CD4-positive, alpha-beta T cell treated with Interleukin-4 for 4 hours (primary cell): ENCODE data around the gene AOX1.
A peak's percentile ranks its signal among the peaks of the same experiment; 100 is the strongest.
"Not testable (repeated sequence)": the region's sequence is repeated elsewhere in the genome, so short reads cannot be mapped to it uniquely, and the experiment has no call there.

Experiments used
- DNase-seq: peaks from one replicate; pipeline ENCODE4 v3.0.0-alpha.2; 2020

AOX1 gene

DNA sequence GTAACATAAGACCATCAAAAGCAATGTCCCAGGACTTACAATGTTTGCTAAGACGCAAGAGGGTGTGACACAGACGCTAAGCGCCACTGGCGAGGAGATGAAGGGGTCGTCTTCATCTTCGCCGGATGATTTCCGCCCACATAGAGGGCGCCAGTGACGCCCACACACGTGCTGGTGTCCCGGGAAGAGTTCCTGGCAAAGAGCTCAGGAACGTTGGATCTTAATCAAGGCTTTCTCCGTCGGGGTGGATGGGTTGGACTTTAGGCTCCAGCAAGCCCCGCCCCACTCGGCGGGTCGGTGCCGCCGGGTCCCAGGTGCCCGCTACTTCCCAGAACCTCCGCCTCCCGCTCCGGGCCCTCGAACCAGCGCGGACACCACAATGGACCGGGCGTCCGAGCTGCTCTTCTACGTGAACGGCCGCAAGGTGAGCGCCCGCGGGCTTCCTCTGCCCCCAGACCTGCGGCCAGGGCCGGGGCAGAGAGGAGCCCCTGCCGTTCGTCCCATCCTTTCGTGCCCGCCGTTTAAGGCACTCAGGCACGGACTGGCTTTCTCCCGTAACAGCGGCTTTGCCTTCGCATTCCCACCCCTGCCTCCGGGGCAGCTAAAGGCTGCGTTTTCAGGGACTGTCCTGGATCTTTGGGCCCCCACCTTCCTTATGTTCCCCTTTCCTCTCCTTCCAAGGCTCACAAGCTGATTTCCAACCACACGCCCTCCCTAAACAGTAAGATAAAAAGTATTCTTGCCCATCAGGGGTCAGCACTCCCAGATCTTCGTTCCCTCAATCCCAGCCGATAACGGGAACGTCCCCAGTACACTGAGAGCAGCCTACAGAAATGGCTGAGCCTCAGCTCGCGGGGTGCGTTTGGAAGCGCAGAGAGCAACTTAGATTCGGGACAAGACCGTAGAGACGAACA is at the start of gene AOX1:
AOX1 (plus strand) TSS at position 285 of the 914 bp plus-strand sequence; CDS start at position 380, 95 bp downstream.
- no peak for DNase-seq

GRCh38 chr2:200538139-200538538 is 47.7 kb upstream of the AOX1 start:
- no peak for DNase-seq

GRCh38 chr2:200540793-200541192 is 45.0 kb upstream of the AOX1 start:
- no peak for DNase-seq

DNA sequence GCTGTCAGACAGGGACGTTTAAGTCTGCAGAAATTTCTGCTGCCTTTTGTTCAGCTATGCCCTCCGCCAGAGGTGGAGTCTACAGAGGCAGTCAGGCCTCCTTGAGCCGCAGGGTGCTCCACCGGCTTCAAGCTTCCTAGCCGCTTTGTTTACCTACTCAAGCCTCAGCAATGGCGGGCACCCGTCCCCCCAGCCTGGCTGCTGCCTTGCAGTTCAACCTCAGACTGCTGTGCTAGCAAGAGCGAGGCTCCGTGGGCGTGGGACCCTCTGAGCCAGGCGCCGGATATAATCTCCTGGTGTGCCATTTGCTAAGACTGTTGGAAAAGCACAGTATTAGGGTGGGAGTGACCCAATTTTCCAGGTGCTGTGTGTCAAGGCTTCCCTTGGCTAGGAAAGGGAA is 19.2 kb upstream of the AOX1 start:
- not testable (repeated sequence) for DNase-seq

DNA sequence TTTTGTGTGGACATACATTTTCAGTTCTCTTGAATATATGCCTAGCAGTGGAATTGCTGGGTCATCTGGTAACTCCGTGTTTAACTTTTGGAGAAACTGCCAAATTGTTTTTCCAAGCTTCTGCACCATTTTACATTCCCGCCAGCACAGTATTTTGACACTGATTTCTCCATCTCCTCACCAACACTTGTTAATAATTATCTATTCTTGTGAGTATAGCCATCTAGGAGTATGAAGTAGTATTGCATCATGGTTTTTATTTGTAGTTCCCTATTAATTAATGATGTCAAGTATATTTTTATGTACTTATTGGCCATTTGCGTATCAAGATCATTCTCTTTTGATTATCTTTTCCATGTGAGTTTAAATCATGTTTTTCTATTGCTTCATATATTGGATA is 17.9 kb upstream of the AOX1 start:
- DNase-seq, result no peak

- peak; percentile 25 for DNase-seq
Observed at GRCh38 chr2:200575957-200576356, 9.9 kb upstream of the AOX1 start.

DNA sequence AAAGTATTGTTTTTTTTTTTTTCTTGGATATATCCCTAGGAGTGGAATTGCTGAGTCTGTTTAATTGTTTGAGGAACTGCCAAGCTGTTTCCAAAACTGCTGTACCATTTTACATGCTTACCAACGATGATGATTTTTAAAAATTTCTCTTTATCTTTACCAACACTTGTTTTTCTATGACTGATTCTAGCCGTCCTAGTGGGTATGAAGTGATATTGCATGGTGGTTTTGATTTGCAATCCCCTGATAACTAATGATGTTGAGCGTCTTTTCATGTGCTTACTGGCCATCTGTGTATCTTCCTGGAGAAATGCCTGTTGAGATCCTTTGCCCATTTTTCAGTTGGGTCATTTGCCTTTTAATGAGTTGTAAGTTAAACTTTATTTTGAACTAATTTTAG is 8.8 kb upstream of the AOX1 start:
- DNase-seq, result no peak

GRCh38 chr2:200578778-200579177 is 7.0 kb upstream of the AOX1 start:
- DNase-seq, result peak; percentile 15

- no peak for DNase-seq
Observed at GRCh38 chr2:200584639-200585038, 1.2 kb upstream of the AOX1 start.

DNA sequence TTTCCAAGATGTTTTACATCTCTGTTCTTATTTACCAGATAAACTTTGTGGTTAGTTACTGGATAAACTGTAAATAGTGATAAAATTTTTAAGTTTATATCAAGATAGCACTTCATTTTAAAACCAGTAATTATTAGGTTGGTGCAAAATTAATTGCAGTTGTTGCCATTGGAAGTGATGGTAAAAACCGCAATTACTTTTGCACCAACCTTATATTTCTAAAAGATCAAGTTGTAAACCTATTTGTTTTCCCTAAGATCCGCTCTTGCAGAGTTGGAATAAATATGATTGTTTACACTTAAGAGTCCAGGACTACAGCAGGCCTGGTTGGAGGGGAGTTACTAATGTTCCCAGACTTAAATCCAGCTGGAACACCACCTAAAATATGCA is 479 bp upstream of the AOX1 start:
- no peak for DNase-seq

- DNase-seq, result no peak
Observed at GRCh38 chr2:200586644-200586975, 796 bp downstream of the AOX1 start.

DNA sequence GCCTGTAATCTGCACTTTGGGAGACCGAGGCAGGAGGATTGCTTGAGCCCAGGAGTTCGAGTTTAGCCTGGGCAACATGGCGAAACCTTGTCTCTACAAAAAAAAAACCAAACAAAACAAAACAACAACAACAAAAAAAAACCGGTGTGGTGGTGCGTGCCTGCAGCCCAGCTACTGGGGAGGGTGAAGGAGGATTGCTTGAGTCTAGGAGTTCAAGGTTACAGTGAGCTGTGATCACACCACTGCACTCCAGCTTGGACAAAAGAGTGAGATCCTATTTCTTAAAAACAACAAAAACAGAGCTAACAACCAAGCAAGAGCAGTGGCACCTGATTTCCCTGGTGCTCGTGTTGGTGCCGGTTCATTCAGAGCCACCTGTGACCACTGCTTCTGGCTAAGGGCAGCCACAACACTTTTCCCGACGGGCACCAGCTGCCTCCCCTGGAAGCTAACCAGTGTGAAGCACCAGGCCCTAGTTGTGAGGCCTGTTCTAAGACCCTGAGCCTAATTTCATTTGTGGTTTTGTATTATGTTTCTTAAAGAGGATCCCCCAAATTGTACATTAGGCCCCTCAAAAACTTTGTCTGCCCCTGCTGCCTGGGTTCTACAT is 1.3 kb downstream of the AOX1 start:
- DNase-seq, result no peak

GRCh38 chr2:200588076-200588678 is 2.4 kb downstream of the AOX1 start:
- no peak for DNase-seq

DNA sequence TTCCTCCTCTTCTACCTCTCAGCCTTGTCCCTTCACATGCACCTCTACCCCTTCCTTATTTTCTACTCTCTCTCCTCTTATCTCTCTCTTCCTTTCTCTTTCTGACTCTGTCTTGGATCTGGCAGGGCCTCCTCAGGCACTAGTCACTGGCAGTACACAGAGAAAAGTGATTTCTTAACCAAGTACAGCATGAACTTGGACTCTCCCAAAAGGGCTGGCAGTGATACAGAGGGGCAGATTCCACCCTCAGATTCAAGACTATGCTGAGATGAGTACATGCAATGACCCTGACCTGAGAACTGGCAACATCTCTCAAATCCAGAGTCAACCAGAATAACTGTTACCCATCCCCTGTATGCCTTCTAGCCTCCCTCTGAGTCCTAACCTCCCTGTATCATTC is 4.3 kb downstream of the AOX1 start:
- no peak for DNase-seq

- DNase-seq, result no peak
Observed at GRCh38 chr2:200591308-200591707, 5.5 kb downstream of the AOX1 start.

DNA sequence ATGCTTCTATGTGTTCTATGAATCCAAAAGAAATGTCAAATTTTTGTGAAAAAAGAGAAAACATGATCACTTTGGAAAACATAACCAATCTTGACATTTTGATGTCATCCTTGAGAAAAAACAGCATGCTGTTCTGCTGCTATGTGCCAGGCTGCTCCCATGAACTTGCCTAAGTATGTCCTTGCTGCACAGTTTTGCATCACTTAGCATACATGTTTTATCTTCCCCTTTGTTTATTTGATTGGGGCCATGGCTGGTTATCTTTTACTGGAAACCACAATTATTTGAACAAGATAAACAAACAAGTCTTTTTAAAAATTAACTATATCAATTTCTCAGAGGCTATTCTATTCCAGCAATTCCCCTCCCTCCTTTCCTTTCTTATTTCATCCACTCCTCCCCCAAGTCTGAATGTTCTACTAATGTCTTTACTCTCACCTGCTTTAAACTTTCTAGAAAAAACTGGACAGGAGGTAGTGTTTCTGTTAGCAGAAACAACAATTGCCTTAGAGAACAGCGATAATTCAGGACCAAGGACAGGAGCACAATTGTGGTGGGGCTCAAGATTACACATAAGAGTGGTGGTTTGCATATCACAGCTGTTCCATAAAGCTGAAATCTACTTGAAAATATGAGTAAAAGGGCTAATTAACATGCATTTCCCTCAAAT is 6.7 kb downstream of the AOX1 start:
- DNase-seq, result no peak

DNA sequence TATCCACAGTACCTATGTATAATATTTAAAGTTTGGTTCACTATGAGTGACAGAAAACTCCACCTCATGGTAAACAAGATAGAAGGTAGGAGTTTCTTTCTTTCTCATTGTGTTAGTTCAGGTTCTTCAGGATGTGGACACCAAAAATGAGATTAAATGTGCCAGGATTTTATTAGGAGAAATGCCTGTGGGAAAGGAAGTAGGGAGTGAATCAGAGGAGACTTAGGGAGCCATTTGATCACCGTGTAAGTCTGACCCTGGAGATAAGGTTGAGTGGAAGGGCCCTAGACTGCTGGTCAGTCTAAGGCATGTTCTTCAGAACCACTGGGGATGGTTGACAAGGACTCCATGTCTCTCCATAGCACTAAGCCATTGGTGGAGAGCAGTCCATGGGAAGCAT is 8.1 kb downstream of the AOX1 start:
- no peak for DNase-seq

- DNase-seq, result no peak
Observed at GRCh38 chr2:200595913-200596312, 10.1 kb downstream of the AOX1 start.

DNA sequence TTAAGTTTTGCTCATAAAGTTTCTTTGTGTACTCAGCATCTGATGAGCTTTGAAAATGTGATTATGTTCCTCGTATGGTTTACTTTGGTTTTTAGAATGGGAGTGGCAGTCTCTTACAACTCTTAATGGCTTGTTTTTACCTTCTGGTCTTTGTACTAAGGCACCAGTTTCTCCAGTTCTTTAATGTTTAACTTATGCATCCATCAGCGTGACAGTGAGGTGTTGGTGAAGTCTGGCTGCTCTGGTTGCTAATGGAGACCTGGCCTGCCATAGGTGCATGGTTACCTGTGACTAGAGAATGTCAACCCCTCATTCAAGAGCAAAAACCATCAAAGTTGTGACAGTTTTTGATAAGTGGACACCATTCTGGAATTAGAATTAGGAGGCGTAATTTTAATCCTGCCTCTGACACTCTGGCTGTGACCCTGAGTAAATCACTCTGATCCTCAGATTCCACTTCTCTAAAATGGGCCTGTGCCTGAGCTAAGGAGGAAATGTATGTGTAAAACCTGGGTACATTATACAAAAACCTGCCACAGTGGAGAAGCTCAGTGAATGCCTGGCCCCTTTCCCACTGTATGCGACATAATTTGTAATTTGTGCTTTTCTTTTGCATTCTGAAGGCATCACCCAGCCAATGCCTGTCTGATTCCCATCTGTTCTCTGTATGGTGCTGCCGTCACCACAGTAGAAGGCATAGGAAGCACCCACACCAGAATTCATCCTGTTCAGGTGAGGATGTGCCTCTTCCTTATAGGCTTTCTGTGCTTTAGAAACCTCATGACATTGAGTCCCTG is 11.2 kb downstream of the AOX1 start:
- no peak for DNase-seq

- no peak for DNase-seq
Observed at GRCh38 chr2:200599206-200599605, 13.4 kb downstream of the AOX1 start.

DNA sequence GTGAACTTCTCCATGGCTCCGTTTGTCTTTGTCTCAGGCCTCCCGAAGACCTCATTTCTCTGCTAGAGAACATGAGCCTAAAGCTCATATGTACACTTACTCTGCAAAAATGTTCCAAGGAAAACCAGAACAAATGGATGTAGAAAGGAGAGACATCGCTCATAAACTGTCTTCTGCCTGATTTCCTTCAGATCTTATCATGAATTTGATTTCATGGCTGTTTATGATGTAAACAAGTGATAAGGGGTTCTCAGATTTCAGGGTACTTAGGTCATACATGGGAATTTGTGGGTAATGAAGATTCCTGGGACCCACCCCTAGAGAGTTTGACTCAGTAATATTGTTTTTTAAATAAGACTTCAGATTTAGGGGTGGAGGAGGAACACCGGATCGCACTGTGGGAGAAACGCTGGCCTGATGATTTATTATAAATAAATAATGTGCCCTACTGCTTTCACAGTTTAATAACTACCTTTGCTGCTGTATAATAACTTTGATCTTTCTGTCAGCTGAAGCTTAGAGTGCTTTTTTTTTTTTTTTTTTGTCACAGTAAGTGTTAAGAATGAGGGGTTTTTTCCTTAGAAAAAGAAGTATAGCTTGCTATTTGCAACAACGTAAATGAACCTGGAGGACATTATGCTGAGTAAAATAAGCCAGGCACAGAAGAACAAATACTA is 14.9 kb downstream of the AOX1 start:
- no peak for DNase-seq

- no peak for DNase-seq
Observed at GRCh38 chr2:200602584-200602983, 16.8 kb downstream of the AOX1 start.
